LNCaP clone FGC (cell line): ENCODE data around the gene WSCD1.

Experiments
- DNase-seq: peaks from one replicate; pipeline ENCODE4 v3.0.0-alpha.2; 2011; ENCODE audit warnings: low read depth
- H3K4me3 ChIP-seq: 2 replicates; pipeline ENCODE4 v1.5.1; 2011; ENCODE audit warnings: mild to moderate bottlenecking, low read depth, low read length, control low read depth
- TF ChIP-seq, protein P1 (sequence below): IDR thresholded peaks from 2 replicates; pipeline ENCODE4 v1.5.1; 2012; ENCODE audit warnings: mild to moderate bottlenecking; ENCODE audit not compliant: control insufficient read depth, insufficient read depth; ENCODE audit errors: extremely low read depth

Gene WSCD1

DNA sequence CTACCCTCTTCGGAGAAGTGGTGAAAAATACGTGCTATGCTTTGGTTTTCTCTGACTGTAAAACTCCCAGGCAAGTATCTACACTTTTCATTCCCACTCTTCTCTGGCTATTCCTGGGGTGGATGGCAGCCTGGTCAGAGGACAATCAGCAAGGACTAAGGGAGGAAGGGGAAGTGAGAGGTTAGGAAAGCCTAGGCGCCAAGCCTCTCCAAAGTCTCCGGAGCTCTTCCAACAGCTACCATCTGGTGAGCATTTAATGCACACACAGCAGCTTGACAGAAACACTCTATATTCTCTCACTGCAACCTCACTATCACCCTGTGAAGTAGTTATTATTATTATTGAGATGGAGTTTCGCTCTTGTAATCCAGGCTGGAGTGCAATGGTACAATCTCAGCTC lies 65.1 kb downstream of the WSCD1 start:
- no peak overlapping the region for H3K4me3 ChIP-seq
- TF ChIP-seq, protein P1, sequence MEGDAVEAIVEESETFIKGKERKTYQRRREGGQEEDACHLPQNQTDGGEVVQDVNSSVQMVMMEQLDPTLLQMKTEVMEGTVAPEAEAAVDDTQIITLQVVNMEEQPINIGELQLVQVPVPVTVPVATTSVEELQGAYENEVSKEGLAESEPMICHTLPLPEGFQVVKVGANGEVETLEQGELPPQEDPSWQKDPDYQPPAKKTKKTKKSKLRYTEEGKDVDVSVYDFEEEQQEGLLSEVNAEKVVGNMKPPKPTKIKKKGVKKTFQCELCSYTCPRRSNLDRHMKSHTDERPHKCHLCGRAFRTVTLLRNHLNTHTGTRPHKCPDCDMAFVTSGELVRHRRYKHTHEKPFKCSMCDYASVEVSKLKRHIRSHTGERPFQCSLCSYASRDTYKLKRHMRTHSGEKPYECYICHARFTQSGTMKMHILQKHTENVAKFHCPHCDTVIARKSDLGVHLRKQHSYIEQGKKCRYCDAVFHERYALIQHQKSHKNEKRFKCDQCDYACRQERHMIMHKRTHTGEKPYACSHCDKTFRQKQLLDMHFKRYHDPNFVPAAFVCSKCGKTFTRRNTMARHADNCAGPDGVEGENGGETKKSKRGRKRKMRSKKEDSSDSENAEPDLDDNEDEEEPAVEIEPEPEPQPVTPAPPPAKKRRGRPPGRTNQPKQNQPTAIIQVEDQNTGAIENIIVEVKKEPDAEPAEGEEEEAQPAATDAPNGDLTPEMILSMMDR, result no peak
- DNase-seq, result no peak

DNA sequence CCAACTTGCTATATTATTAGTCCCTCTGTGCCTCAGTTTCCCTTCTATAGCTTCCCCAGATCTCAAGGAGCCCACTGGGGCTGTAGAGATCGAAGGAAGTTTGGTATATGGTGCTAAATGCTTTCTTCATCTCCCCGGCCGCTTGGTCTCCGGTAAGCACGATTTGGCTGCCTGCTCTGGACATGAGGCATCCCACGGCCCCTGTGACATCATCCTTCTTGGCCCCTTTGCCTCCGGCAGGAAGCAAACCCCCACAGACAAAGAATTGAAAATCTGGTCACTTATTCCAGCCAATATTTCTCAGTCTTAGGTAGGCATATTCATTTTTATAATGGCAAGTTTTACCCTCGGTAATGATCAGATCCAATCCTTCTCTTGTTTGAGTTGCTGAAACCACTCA lies 65.8 kb downstream of the WSCD1 start:
- DNase-seq, result no peak
- TF ChIP-seq, protein P1, result no peak
- no peak overlapping the region for H3K4me3 ChIP-seq

DNA sequence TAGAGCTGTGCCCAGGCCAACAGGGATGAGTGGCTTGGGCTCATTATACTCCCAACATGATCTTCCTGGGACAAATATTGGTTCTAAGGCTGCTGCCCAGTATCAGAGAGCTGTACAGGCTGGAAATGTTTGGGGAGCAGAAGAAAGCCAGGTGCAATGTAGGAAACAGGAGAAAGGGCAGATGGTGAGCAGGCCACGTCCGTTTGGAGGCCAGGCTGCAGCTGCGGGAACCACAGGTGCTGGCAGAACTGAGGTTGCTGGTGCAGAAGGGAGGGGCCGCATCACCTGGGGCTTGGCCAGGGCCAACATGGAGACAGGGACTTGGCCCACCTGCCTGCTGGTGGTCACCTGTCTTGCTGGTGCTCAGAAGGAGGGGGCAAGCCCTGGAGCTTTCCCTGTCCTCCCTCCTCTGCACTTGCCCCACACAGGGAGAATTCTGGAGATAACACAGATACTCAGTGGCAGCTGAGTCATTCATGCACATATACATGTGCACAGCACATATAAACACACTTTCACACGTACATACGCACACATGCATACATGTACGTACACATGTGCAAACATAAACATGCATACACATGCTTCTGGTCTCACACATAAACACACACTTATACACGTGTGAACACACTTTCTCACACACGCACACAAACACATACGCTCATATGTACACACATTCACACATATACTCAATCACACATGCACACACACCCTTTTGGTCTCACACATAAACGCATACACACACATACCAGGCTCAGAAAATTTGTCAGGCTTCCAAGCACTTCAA lies 67.7 kb downstream of the WSCD1 start:
- H3K4me3 ChIP-seq, result no peak overlapping the region
- TF ChIP-seq, protein P1, result no peak
- DNase-seq, result no peak

DNA sequence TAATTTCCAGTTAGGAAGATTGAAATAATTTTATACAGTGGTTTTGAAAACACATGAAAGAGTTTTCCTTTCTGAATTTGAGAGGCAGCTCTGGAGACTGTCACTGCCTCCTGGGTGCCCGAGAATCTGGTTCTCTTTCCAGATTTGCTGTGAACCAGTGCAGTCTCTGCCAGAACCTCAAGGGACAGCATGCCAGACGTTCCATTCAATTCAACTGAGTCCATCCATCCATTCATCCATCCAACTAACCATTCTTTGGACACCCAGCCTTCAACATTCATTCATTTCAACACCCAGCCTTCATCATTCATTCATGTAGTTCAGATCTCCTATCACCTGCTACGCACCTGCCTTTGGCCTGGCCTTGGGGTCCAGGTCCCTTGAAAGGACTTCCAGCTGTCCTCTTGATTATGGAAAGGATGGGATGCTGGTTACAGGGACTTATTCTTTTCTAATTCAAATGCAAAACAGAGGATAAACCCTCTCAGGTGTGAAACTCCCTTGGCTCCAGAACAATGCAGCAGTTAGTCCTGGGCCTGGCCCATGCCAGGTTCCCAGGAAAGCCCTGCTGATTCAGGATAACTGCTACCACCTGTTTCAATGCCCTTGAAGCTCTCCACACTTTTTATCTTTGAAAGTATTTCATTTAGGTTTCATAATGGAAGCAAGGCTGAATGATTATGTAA lies 68.7 kb downstream of the WSCD1 start:
- no peak for DNase-seq
- TF ChIP-seq, protein P1, result no peak
- no peak overlapping the region for H3K4me3 ChIP-seq

DNA sequence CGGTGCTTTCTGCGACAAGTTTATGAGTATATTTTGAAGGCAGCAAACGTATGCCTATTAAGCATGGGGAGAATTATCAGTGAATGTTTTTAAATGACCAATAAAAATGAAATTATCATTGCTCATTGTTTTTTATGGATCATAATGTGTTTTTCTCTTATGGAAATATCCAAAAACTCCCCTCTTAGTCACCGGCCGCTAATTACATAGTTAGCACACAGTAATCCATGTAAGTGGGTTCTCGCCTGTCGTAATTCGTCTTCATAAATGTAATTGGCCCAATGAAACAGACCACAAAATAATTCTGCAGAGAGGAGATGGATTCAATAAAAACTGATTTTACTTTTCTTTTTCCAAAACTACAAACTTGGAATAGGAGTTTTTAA lies 69.3 kb downstream of the WSCD1 start:
- TF ChIP-seq, protein P1, result no peak
- DNase-seq, result no peak
- H3K4me3 ChIP-seq, result no peak overlapping the region

DNA sequence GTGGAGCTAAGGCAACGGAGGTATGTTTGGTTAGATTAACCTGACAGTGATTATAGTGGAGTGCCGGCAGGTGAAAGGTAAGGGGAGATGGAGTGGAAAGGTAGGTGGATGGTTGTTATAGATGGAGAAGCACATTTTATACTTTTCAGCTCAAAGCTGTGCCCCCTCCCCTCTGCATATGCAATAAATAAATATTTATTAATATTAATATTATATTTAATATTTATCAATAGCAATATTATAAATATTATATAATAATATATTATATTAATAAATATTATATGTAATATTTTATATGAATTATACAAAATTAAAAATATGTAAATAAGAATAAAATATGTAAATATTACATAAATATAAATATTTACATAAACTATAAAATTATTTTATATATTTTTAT lies 70.0 kb downstream of the WSCD1 start:
- no peak overlapping the region for H3K4me3 ChIP-seq
- no peak for DNase-seq
- TF ChIP-seq, protein P1, result no peak
